Adrenal gland (tissue), 5 donors: Measurements from ENCODE around the gene ITIH6.

ENCODE experiments used
- POLR2A ChIP-seq, 2 donors: fragments of 450-650 bp; IDR thresholded peaks; one replicate each; pipeline ENCODE4 v1.6.1; 2017; ENCODE audit warnings: antibody characterized with exemption in 2 of 2, mild to moderate bottlenecking in 2 of 2, moderate library complexity in 1 of 2
- TF ChIP-seq, protein P1 (sequence below), 6 experiments: fragments of 450-650 bp in 4 of 6; fragments of 200-600 bp in 2 of 6; sonication (generic) in 1 of 6; IDR thresholded peaks; 1 replicate in 5 of 6; 2 replicates in 1 of 6; pipeline versions ENCODE4 v1.5.1 to v1.8.0; 2016 to 2021; ENCODE audit warnings: antibody characterized with exemption in 6 of 6, mild to moderate bottlenecking in 2 of 6, moderate library complexity in 1 of 6
- donor health status: DM: no; HTN: no; CAD: no.

DNA sequence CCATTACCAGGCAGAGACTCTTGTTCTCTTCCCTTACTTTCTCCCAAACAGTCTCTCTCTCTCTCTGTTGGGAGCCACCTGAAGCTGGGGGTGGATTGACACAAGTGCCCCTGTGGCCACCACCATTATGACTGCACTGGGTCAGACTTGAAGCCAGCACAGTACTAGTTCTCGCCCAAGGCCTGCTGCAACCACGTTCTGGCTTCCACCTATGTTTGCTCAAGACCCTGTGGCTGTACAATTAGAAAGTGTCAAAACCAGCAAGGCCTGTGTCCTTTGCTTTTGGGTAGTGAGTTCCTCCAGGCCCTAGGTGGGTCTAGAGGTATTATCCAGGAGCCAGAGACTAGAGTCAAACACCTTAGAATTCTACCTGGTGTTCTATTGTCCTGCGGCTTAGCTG is 40.5 kb upstream of the ITIH6 start:
- TF ChIP-seq, protein P1, sequence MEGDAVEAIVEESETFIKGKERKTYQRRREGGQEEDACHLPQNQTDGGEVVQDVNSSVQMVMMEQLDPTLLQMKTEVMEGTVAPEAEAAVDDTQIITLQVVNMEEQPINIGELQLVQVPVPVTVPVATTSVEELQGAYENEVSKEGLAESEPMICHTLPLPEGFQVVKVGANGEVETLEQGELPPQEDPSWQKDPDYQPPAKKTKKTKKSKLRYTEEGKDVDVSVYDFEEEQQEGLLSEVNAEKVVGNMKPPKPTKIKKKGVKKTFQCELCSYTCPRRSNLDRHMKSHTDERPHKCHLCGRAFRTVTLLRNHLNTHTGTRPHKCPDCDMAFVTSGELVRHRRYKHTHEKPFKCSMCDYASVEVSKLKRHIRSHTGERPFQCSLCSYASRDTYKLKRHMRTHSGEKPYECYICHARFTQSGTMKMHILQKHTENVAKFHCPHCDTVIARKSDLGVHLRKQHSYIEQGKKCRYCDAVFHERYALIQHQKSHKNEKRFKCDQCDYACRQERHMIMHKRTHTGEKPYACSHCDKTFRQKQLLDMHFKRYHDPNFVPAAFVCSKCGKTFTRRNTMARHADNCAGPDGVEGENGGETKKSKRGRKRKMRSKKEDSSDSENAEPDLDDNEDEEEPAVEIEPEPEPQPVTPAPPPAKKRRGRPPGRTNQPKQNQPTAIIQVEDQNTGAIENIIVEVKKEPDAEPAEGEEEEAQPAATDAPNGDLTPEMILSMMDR (IDR thresholded peaks at IDR 0.05): no peak
- TF ChIP-seq POLR2A (IDR thresholded peaks at IDR 0.05): no peak
